Measurements from ENCODE around the gene CRTAC1.

Gene CRTAC1

GRCh38 chr10:97826892-97827291, 203.5 kb downstream of the CRTAC1 start:
- Histone ChIP-seq H3K79me2 (ENCODE audit: control insufficient read depth, insufficient read depth, low read length, unreplicated experiment) (no peaks in the 10 kb centered on the region), H3K27ac (ENCODE audit: low read depth, low read length) (no peak overlapping the region), H3K4me3 (ENCODE audit: low read depth, low read length) (no peak overlapping the region), H2AFZ (ENCODE audit: low read length, unreplicated experiment) (no peak overlapping the region), H3K36me3 (ENCODE audit: insufficient read depth, low read length) (no peaks in the 10 kb centered on the region), H3K27me3 (ENCODE audit: insufficient read depth, low read length) (peaks cover 3% of the 10 kb centered on the region), H3K4me1 (ENCODE audit: control insufficient read depth, insufficient read depth, low read length, unreplicated experiment) (peaks cover 19% of the 10 kb centered on the region)

GRCh38 chr10:97825020-97825760, 205.2 kb downstream of the CRTAC1 start:
- Histone ChIP-seq H3K27ac (ENCODE audit: low read depth, low read length) (no peak overlapping the region), H3K27me3 (ENCODE audit: insufficient read depth, low read length) (0 out of 2 replicates have a peak, but pooled peaks cover 3% of the 10 kb centered on the region), H3K4me3 (ENCODE audit: low read depth, low read length) (no peak overlapping the region), H3K4me1 (ENCODE audit: control insufficient read depth, insufficient read depth, low read length, unreplicated experiment) (peaks cover 19% of the 10 kb centered on the region), H3K79me2 (ENCODE audit: control insufficient read depth, insufficient read depth, low read length, unreplicated experiment) (no peaks in the 10 kb centered on the region), H2AFZ (ENCODE audit: low read length, unreplicated experiment) (no peak overlapping the region), H3K36me3 (ENCODE audit: insufficient read depth, low read length) (no peaks in the 10 kb centered on the region)

GRCh38 chr10:97823734-97824133, 206.7 kb downstream of the CRTAC1 start:
- Histone ChIP-seq H3K36me3 (ENCODE audit: insufficient read depth, low read length) (no peaks in the 10 kb centered on the region), H3K27ac (ENCODE audit: low read depth, low read length) (no peak overlapping the region), H3K79me2 (ENCODE audit: control insufficient read depth, insufficient read depth, low read length, unreplicated experiment) (no peaks in the 10 kb centered on the region), H3K4me3 (ENCODE audit: low read depth, low read length) (no peak overlapping the region), H3K27me3 (ENCODE audit: insufficient read depth, low read length) (peaks cover 6% of the 10 kb centered on the region; the same call in 1 of the 2 replicates), H2AFZ (ENCODE audit: low read length, unreplicated experiment) (no peak overlapping the region), H3K4me1 (ENCODE audit: control insufficient read depth, insufficient read depth, low read length, unreplicated experiment) (peaks cover 17% of the 10 kb centered on the region)

DNA sequence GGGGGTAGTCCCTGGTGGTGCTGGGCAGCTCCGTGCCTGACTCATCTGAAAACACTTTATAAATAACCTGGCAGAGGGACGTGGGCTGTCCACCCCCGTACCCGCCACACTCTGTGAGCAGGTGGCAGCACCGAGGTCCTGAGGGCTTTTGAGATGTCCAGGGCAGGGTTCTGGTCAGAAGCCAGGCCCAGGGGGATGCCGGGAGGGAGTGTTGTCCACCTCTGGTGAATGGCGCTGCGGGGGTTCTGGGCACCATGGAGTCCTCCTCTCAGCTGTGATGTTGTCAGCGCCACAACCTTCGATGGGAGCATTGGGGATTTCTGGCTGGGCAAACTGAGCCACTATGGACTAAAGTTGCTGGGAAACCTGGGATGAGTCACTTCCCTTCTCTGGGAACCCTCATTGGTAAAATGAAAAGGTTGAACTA, 208.1 kb downstream of the CRTAC1 start:
- Histone ChIP-seq H3K36me3 (ENCODE audit: insufficient read depth, low read length) (no peaks in the 10 kb centered on the region), H2AFZ (ENCODE audit: low read length, unreplicated experiment) (no peak overlapping the region), H3K27ac (ENCODE audit: low read depth, low read length) (no peak overlapping the region), H3K79me2 (ENCODE audit: control insufficient read depth, insufficient read depth, low read length, unreplicated experiment) (no peaks in the 10 kb centered on the region), H3K27me3 (ENCODE audit: insufficient read depth, low read length) (peaks cover 11% of the 10 kb centered on the region; the same call in 1 of the 2 replicates), H3K4me1 (ENCODE audit: control insufficient read depth, insufficient read depth, low read length, unreplicated experiment) (peaks cover 6% of the 10 kb centered on the region), H3K4me3 (ENCODE audit: low read depth, low read length) (no peak overlapping the region)

DNA sequence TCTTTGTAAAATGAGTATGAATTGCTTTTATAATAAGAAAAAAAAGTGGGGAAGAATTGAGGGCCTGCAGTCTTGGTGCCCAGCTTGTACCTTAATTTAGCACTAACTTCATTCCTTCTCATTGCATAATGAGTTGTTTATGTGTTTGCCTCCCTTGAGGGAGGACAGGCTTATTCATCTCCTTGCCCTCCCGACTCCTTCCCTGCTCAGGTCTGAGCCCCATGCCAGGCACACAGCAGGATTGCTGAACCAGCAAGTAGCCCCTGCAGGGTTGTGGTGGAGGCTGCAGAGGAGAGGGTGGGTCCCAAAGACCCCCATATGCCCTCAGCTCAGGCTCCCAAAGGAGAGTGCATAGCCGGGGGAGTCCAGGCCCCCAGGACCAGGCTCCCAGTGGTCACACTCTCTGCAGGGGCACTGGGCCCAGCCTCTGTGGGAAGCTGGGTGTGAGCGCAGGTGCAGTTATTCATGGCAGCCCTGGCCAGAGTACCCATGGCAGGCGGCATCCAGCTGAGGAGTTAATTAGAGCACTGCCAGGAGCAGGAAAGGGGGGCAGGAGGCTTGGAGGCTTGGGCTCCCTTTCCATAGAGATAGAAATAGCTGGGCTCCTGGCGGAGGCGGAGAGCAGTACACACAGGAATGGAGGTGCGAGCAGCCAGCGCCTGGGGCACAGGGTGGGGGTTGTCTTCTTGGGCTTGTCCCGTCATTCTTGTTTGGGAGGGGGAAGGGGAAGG, 208.9 kb downstream of the CRTAC1 start:
- H3K36me3 ChIP-seq (ENCODE audit: insufficient read depth, low read length): no peaks in the 10 kb centered on the region
- no peak overlapping the region for H2AFZ ChIP-seq (ENCODE audit: low read length, unreplicated experiment)
- peaks cover 6% of the 10 kb centered on the region for H3K4me1 ChIP-seq (ENCODE audit: control insufficient read depth, insufficient read depth, low read length, unreplicated experiment)
- no peaks in the 10 kb centered on the region for H3K79me2 ChIP-seq (ENCODE audit: control insufficient read depth, insufficient read depth, low read length, unreplicated experiment)
- H3K27me3 ChIP-seq (ENCODE audit: insufficient read depth, low read length): peaks cover 11% of the 10 kb centered on the region; the same call in 1 of the 2 replicates
- H3K27ac ChIP-seq (ENCODE audit: low read depth, low read length): no peak overlapping the region
- H3K4me3 ChIP-seq (ENCODE audit: low read depth, low read length): no peak overlapping the region

DNA sequence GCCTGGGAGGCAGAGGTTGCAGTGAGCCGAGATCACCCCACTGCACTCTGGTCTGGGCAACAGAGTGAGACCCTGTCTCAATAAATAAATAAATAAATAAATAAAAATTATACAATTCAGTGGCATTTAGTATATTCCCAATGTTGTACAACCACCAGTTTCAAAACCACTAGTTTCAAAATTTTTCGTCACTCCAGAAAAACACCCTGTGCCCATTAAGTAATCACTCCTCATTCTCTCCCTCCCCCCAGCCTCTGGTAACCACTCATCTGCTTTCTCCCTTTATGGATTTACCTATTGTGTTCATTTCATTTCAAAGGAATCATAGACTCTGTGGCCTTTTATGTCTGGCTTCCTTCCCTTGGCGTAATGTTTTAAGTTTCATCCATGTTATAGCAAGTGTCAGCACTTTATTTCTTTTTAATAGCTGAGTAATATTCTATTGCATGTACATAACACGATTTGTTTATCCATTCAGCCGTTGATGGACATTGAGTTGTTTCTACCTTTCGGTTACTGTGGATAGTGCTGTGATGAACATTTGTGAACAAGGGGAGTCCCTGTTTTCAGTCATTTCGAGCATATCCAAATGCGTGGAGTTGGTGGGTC, 210.2 kb downstream of the CRTAC1 start:
- H3K36me3 ChIP-seq (ENCODE audit: insufficient read depth, low read length): no peaks in the 10 kb centered on the region
- H3K4me1 ChIP-seq (ENCODE audit: control insufficient read depth, insufficient read depth, low read length, unreplicated experiment): peaks cover 6% of the 10 kb centered on the region
- no peak overlapping the region for H3K27ac ChIP-seq (ENCODE audit: low read depth, low read length)
- H3K27me3 ChIP-seq (ENCODE audit: insufficient read depth, low read length): peaks cover 16% of the 10 kb centered on the region; the same call in 1 of the 2 replicates
- no peaks in the 10 kb centered on the region for H3K79me2 ChIP-seq (ENCODE audit: control insufficient read depth, insufficient read depth, low read length, unreplicated experiment)
- H3K4me3 ChIP-seq (ENCODE audit: low read depth, low read length): no peak overlapping the region
- H2AFZ ChIP-seq (ENCODE audit: low read length, unreplicated experiment): no peak overlapping the region

DNA sequence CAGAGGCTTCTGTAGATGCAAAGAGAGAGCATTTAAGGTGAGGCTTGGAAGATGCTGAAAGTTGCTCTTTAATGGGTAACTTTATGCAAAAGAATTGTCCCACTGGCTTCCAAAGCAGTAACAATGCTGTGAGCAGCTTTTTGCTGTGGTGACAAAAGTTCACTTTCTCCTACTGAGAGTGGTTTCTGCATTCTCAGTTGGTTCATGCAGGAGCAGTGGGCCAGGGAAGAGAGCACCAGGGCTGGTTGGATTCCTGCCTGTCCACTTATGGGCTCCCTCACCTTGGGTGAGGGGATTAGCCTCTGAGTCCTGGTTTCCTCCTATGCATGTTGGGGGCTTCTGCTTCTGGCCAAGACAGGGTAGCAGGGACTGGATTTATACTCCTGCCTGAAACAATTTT, 211.8 kb downstream of the CRTAC1 start:
- peaks cover 16% of the 10 kb centered on the region; the same call in 1 of the 2 replicates for H3K27me3 ChIP-seq (ENCODE audit: insufficient read depth, low read length)
- no peaks in the 10 kb centered on the region for H3K36me3 ChIP-seq (ENCODE audit: insufficient read depth, low read length)
- no peak overlapping the region for H2AFZ ChIP-seq (ENCODE audit: low read length, unreplicated experiment)
- H3K27ac ChIP-seq (ENCODE audit: low read depth, low read length): no peak overlapping the region
- no peak overlapping the region for H3K4me3 ChIP-seq (ENCODE audit: low read depth, low read length)
- peaks cover 6% of the 10 kb centered on the region for H3K4me1 ChIP-seq (ENCODE audit: control insufficient read depth, insufficient read depth, low read length, unreplicated experiment)
- no peaks in the 10 kb centered on the region for H3K79me2 ChIP-seq (ENCODE audit: control insufficient read depth, insufficient read depth, low read length, unreplicated experiment)

GRCh38 chr10:97816609-97817008, 213.8 kb downstream of the CRTAC1 start:
- Histone ChIP-seq H3K27ac (ENCODE audit: low read depth, low read length) (no peak overlapping the region), H3K4me1 (ENCODE audit: control insufficient read depth, insufficient read depth, low read length, unreplicated experiment) (peaks cover 14% of the 10 kb centered on the region), H3K36me3 (ENCODE audit: insufficient read depth, low read length) (no peaks in the 10 kb centered on the region), H3K4me3 (ENCODE audit: low read depth, low read length) (no peak overlapping the region), H2AFZ (ENCODE audit: low read length, unreplicated experiment) (no peak overlapping the region), H3K79me2 (ENCODE audit: control insufficient read depth, insufficient read depth, low read length, unreplicated experiment) (no peaks in the 10 kb centered on the region), H3K27me3 (ENCODE audit: insufficient read depth, low read length) (peaks cover 19% of the 10 kb centered on the region; the same call in 1 of the 2 replicates)
